HepG2 (cell line): ENCODE data around the gene C4orf36. TPM values are rescaled to one million over a fixed set of nuclear protein-coding genes. Genes with fewer than 3 reads are reported as not detected.
A peak's percentile ranks its signal among the peaks of the same experiment; 100 is the strongest.

Source experiments
- EP300 ChIP-seq, 3 experiments: sonication (generic) in 1 of 3; formaldehyde crosslinking in 1 of 3; IDR thresholded peaks; 2 replicates each; pipeline versions ENCODE4 v1.5.1 to v1.6.1; 2011 to 2020; ENCODE audit warnings: low read depth in 2 of 3, low read length in 2 of 3, borderline replicate concordance in 1 of 3, improper control_type of control experiment in 1 of 3, mild to moderate bottlenecking in 1 of 3, missing genetic modification reagents in 1 of 3, moderate library complexity in 1 of 3
- ETV6 ChIP-seq: sonication (generic); formaldehyde crosslinking; conservative IDR thresholded peaks from 2 replicates; pipeline ENCODE4 v1.4.0; 2020; ENCODE audit warnings: missing genetic modification reagents
- FOSL1 ChIP-seq: sonication (generic); formaldehyde crosslinking; IDR thresholded peaks from 2 replicates; pipeline ENCODE4 v1.9.0; 2021; ENCODE audit warnings: missing genetic modification reagents, borderline replicate concordance
- ZNF644 ChIP-seq: IDR thresholded peaks from 2 replicates; pipeline ENCODE4 v1.6.1; 2016; ENCODE audit warnings: low read depth
- polyA plus RNA-seq, 8 experiments: library from polyadenylated mRNA; depleted of rRNA in 3 of 8; stranded (reverse) in 7 of 8; unstranded in 1 of 8; fragments of >200 nt; fragmentation: Illumina TruSeq in 4 of 8; extraction: Trizol in 4 of 8; gene quantifications; 2 replicates each; pipeline versions ENCODE4 v1.2.1 to v1.2.3, GENCODE V29; 2011 to 2016; ENCODE audit warnings: low read depth in 4 of 8, missing spikeins in 1 of 8, mixed read lengths in 1 of 8; ENCODE audit not compliant: insufficient read depth in 1 of 8
- total RNA-seq, 5 experiments: library from RNA; depleted of rRNA; stranded (reverse); fragments of >200 nt; fragmentation: Illumina TruSeq; extraction: Trizol; gene quantifications; 2 replicates each; pipeline ENCODE4 v1.2.3, GENCODE V29; 2016; ENCODE audit warnings: low read depth in 1 of 5
- TF ChIP-seq, protein P1 (sequence below): sonication (generic); formaldehyde crosslinking; IDR thresholded peaks from 2 replicates; pipeline ENCODE4 v1.4.0; 2020; ENCODE audit warnings: missing genetic modification reagents, borderline replicate concordance
- TF ChIP-seq, protein P2 (sequence below): sonication (generic); formaldehyde crosslinking; IDR thresholded peaks from 2 replicates; pipeline ENCODE4 v1.4.0; 2020; ENCODE audit warnings: missing genetic modification reagents
- TF ChIP-seq, protein P3 (sequence below): sonication (generic); formaldehyde crosslinking; IDR thresholded peaks from 2 replicates; pipeline ENCODE4 v1.5.1; 2020; ENCODE audit warnings: mild to moderate bottlenecking, missing genetic modification reagents

The C4orf36 gene
- total and polyA plus RNA-seq, 2 of the 13 experiments (the other 11 are each of a cell fraction or from before 2014, with no cell fraction given), result 0.63 TPM; not detected in 1

DNA sequence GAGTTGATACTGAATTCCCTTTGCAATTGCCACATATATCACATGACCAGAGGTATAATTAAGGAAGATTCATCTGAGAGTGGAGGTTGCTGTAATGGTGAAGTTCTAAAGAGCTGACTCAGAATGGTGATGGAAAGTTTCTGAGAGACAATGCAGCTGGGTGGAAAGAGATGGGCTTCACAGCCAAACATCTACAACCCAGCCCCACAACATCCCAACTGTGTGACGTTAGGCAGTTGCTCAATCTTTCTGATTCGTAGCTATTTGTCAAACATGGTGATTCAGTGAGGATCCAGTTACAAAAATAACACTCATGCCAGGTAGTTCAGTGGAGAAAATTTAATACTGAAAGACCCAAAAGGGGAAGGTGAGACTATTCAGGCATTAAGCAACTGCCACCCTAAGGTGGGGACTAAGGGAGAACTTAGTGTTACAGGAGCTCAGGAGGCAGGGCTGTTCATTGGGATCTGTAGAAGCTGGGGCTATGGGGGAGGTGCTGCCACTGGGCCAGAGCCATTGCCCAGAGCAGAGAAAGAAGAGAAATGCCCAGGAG, 35.7 kb upstream of the C4orf36 start (continued):
- TF ChIP-seq, protein P1, sequence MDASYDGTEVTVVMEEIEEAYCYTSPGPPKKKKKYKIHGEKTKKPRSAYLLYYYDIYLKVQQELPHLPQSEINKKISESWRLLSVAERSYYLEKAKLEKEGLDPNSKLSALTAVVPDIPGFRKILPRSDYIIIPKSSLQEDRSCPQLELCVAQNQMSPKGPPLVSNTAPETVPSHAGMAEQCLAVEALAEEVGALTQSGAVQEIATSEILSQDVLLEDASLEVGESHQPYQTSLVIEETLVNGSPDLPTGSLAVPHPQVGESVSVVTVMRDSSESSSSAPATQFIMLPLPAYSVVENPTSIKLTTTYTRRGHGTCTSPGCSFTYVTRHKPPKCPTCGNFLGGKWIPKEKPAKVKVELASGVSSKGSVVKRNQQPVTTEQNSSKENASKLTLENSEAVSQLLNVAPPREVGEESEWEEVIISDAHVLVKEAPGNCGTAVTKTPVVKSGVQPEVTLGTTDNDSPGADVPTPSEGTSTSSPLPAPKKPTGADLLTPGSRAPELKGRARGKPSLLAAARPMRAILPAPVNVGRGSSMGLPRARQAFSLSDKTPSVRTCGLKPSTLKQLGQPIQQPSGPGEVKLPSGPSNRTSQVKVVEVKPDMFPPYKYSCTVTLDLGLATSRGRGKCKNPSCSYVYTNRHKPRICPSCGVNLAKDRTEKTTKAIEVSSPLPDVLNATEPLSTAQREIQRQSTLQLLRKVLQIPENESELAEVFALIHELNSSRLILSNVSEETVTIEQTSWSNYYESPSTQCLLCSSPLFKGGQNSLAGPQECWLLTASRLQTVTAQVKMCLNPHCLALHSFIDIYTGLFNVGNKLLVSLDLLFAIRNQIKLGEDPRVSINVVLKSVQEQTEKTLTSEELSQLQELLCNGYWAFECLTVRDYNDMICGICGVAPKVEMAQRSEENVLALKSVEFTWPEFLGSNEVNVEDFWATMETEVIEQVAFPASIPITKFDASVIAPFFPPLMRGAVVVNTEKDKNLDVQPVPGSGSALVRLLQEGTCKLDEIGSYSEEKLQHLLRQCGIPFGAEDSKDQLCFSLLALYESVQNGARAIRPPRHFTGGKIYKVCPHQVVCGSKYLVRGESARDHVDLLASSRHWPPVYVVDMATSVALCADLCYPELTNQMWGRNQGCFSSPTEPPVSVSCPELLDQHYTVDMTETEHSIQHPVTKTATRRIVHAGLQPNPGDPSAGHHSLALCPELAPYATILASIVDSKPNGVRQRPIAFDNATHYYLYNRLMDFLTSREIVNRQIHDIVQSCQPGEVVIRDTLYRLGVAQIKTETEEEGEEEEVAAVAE (CRISPR knock-in tag), result 0 out of 2 replicates have a peak, but pooled peaks have one; percentile 29
- TF ChIP-seq ETV6, result no peak
- peak in 1 of 2 experiments; percentile 60; a peak in 1 of 4 replicates for TF ChIP-seq EP300 (IDR thresholded peaks at IDR 0.05; ENCODE audit: low read depth in 2 of 2, low read length in 2 of 2)
- no peak for TF ChIP-seq EP300 (CRISPR knock-in tag; IDR thresholded peaks at IDR 0.05; ENCODE audit: borderline replicate concordance)
- TF ChIP-seq FOSL1 (CRISPR knock-in tag), result peak; percentile 18; the same call in 1 of the 2 replicates
- TF ChIP-seq, protein P2, sequence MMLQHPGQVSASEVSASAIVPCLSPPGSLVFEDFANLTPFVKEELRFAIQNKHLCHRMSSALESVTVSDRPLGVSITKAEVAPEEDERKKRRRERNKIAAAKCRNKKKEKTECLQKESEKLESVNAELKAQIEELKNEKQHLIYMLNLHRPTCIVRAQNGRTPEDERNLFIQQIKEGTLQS, result peak; percentile 60; the same call in 1 of the 2 replicates
- TF ChIP-seq, protein P3, sequence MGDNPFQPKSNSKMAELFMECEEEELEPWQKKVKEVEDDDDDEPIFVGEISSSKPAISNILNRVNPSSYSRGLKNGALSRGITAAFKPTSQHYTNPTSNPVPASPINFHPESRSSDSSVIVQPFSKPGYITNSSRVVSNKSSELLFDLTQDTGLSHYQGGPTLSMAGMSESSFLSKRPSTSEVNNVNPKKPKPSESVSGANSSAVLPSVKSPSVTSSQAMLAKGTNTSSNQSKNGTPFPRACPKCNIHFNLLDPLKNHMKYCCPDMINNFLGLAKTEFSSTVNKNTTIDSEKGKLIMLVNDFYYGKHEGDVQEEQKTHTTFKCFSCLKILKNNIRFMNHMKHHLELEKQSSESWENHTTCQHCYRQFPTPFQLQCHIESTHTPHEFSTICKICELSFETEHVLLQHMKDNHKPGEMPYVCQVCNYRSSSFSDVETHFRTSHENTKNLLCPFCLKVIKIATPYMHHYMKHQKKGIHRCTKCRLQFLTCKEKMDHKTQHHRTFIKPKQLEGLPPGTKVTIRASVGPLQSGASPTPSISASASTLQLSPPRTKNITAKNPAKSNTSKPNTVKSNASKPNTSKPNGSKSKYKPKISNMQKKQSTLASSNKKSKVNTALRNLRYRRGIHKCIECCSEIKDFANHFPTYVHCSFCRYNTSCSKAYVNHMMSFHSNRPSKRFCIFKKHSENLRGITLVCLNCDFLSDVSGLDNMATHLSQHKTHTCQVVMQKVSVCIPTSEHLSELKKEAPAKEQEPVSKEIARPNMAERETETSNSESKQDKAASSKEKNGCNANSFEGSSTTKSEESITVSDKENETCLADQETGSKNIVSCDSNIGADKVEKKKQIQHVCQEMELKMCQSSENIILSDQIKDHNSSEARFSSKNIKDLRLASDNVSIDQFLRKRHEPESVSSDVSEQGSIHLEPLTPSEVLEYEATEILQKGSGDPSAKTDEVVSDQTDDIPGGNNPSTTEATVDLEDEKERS (CRISPR knock-in tag), result no peak
- TF ChIP-seq ZNF644 (CRISPR knock-in tag), result peak; percentile 57; the same call in 1 of the 2 replicates
